A673 (cell line): ENCODE measurements around the gene DTNA. TPM values are rescaled to one million over a fixed set of nuclear protein-coding genes. Genes with fewer than 3 reads are reported as not detected.

Experiments
- BruUV-seq: library from RNA; stranded (reverse); fragments of 400-500 nt; replicated peaks from 2 replicates; lab custom pipeline; 2021; lab: Mats Ljungman, UMichigan
- CTCF ChIA-PET: fragments of 300-600 bp; sonication (Branson Sonifier 250); formaldehyde crosslinking; loops from one replicate; lab custom pipeline; 2022; ENCODE audit warnings: antibody characterized with exemption; lab: Charles Lee
- POLR2A ChIA-PET: fragments of 300-600 bp; sonication (Branson Sonifier 250); formaldehyde crosslinking; loops from one replicate; lab custom pipeline; 2022; ENCODE audit warnings: antibody characterized with exemption; ENCODE audit not compliant: low non-redundant PET; lab: Charles Lee
- DNase-seq: peaks from one replicate; pipeline ENCODE4 v3.0.0-alpha.2; 2015; ENCODE audit warnings: low spot score
- H3K27ac ChIP-seq: fragments of 200-600 bp; sonication (generic); 2 replicates; pipeline ENCODE4 v1.5.1; 2016; ENCODE audit warnings: mixed run types, low read depth, mild to moderate bottlenecking, mixed read lengths, antibody characterized with exemption, low read length; ENCODE audit not compliant: poor library complexity, severe bottlenecking
- H3K27me3 ChIP-seq: fragments of 200-600 bp; sonication (generic); replicated peaks from 2 replicates; pipeline ENCODE4 v1.6.1; 2017; ENCODE audit warnings: mixed run types, low read depth, mild to moderate bottlenecking, mixed read lengths, antibody characterized with exemption, low read length; ENCODE audit not compliant: insufficient read depth, poor library complexity
- H3K36me3 ChIP-seq: fragments of 200-600 bp; sonication (generic); 2 replicates; pipeline ENCODE4 v1.6.1; 2016; ENCODE audit warnings: mixed run types, mild to moderate bottlenecking, mixed read lengths, antibody characterized with exemption, low read length; ENCODE audit not compliant: insufficient read depth, poor library complexity, severe bottlenecking
- H3K4me1 ChIP-seq: fragments of 200-600 bp; sonication (generic); 2 replicates; pipeline ENCODE4 v1.6.1; 2017; ENCODE audit warnings: mixed run types, mild to moderate bottlenecking, mixed read lengths, antibody characterized with exemption, low read length; ENCODE audit not compliant: insufficient read depth, poor library complexity, severe bottlenecking
- H3K4me3 ChIP-seq: fragments of 200-600 bp; sonication (generic); 2 replicates; pipeline ENCODE4 v1.5.1; 2016; ENCODE audit warnings: low read depth, mixed run types, mild to moderate bottlenecking, mixed read lengths, low read length; ENCODE audit not compliant: poor library complexity, severe bottlenecking
- H3K9me3 ChIP-seq: fragments of 200-600 bp; sonication (generic); 2 replicates; pipeline ENCODE4 v1.6.1; 2016; ENCODE audit warnings: mixed run types, low read depth, mild to moderate bottlenecking, mixed read lengths, antibody characterized with exemption, low read length; ENCODE audit not compliant: poor library complexity, severe bottlenecking
- CTCF ChIP-seq: fragments of 300-800, 200-600 bp; sonication (generic); conservative IDR thresholded peaks from 2 replicates; pipeline ENCODE4 v1.5.1; 2017; ENCODE audit warnings: low read depth, mild to moderate bottlenecking, antibody characterized with exemption, low read length, moderate library complexity, mixed read lengths
- EZH2 ChIP-seq: fragments of 200-600 bp; sonication (generic); IDR thresholded peaks from 2 replicates; pipeline ENCODE4 v1.6.1; 2017; ENCODE audit warnings: borderline replicate concordance, low read depth, mild to moderate bottlenecking, mixed read lengths, antibody characterized with exemption, low read length; ENCODE audit not compliant: poor library complexity, severe bottlenecking
- intact Hi-C: fragments of 100-400 bp; cut with micrococcal nuclease; formaldehyde crosslinking; loops from one replicate; pipeline ENCODE4 v1.10.0; 2022; ENCODE audit not compliant: unreplicated experiment
- total RNA-seq: library from RNA; stranded (reverse); gene quantifications from 2 replicates; pipeline ENCODE4 v1.2.3, GENCODE V29; 2021

The DTNA gene
- total RNA-seq, 1 experiment from 2014 or later = 18.6 TPM

GRCh38 chr18:34800381-34800780 is 90.3 kb downstream of the DTNA start:
- POLR2A ChIA-PET = no interaction called here

DNA sequence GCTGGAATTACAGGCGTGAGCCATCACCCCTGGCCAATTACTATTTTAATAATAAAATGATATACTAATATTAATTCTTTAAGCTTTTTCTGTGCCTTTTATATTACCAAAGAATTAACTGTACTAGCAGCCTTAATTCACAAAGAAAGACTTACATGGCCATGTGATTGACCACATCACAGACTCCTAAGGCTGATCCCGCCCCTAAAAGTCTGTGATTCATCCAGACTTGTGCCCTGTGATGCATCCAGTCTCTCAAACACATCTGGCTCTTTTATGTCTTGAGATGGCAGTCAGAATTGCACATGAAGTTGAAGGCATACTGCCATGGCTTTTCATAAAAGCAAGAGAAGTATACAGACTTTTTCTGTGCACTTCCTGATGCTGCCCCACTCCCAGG is 91.7 kb downstream of the DTNA start:
- DNase-seq = no peak

More at GRCh38 chr18:34800381-34800780, 90.3 kb downstream of the DTNA start:
- DNase-seq = no peak
- TF ChIP-seq CTCF (no peak), EZH2 (no peak)
- Histone ChIP-seq H3K9me3 (no peaks in the 10 kb centered on the region), H3K36me3 (no peaks in the 10 kb centered on the region), H3K4me3 (no peak overlapping the region), H3K27me3 (no peaks in the 10 kb centered on the region), H3K27ac (no peak overlapping the region), H3K4me1 (no peaks in the 10 kb centered on the region)
- no TSS peak for BruUV-seq
- intact Hi-C loops = no loop called here
- CTCF ChIA-PET = no interaction called here

GRCh38 chr18:34802959-34803358 is 92.9 kb downstream of the DTNA start:
- no peak overlapping the region for H3K4me3 ChIP-seq
- no peaks in the 10 kb centered on the region for H3K9me3 ChIP-seq
- TF ChIP-seq CTCF (no peak), EZH2 (no peak)
- no TSS peak for BruUV-seq
- ChIA-PET POLR2A (no interaction called here), CTCF (no interaction called here)
- H3K27me3 ChIP-seq = no peaks in the 10 kb centered on the region
- H3K36me3 ChIP-seq = no peaks in the 10 kb centered on the region
- no peak overlapping the region for H3K27ac ChIP-seq
- intact Hi-C loops = no loop called here
- DNase-seq = no peak
- no peaks in the 10 kb centered on the region for H3K4me1 ChIP-seq

More for the DNA sequence above, 91.7 kb downstream of the DTNA start:
- no TSS peak for BruUV-seq
- ChIA-PET POLR2A (no interaction called here), CTCF (no interaction called here)
- Histone ChIP-seq H3K27ac (no peak overlapping the region), H3K27me3 (no peaks in the 10 kb centered on the region), H3K9me3 (no peaks in the 10 kb centered on the region), H3K36me3 (no peaks in the 10 kb centered on the region), H3K4me3 (no peak overlapping the region), H3K4me1 (no peaks in the 10 kb centered on the region)
- no peak for TF ChIP-seq EZH2
- TF ChIP-seq CTCF = no peak
- intact Hi-C loops = no loop called here
